Measurements from ENCODE around the gene ZBTB49.
"Not testable (repeated sequence)": the region's sequence is repeated elsewhere in the genome, so short reads cannot be mapped to it uniquely, and the experiment has no call there.

Gene ZBTB49

GRCh38 chr4:4289941-4290850, at the start of gene ZBTB49, which contains the start of gene LYAR:
TSS of gene ZBTB49 (plus strand) at chr4:4290251. CDS start at chr4:4299946, 9,695 bp downstream.
TSS of gene LYAR (minus strand) at chr4:4290154. CDS start at chr4:4283742, 6,412 bp downstream.
- no peak for TF ChIP-seq CTCF (IDR thresholded peaks at IDR 0.05; ENCODE audit: low read depth, low read length)
- DNase-seq (ENCODE audit: extremely low read depth, low read depth) = peak; percentile 64

- DNase-seq (ENCODE audit: extremely low read depth, low read depth) = no peak
- TF ChIP-seq CTCF (IDR thresholded peaks at IDR 0.05; ENCODE audit: low read depth, low read length) = no peak
These were observed 44.9 kb upstream of the ZBTB49 start for GRCh38 chr4:4245172-4245571.

GRCh38 chr4:4247696-4248028, 42.4 kb upstream of the ZBTB49 start:
- no peak for TF ChIP-seq CTCF (IDR thresholded peaks at IDR 0.05; ENCODE audit: low read depth, low read length)
- no peak for DNase-seq (ENCODE audit: extremely low read depth, low read depth)

GRCh38 chr4:4248029-4248884, 41.8 kb upstream of the ZBTB49 start, which contains the start of gene TMEM128:
TSS of gene TMEM128 (minus strand) at chr4:4248223. CDS start at chr4:4248202, 21 bp downstream.
- DNase-seq (ENCODE audit: extremely low read depth, low read depth) = peak; percentile 75
- peak; percentile 13; the same call in 1 of the 2 replicates for TF ChIP-seq CTCF (IDR thresholded peaks at IDR 0.05; ENCODE audit: low read depth, low read length)

- DNase-seq (ENCODE audit: extremely low read depth, low read depth) = no peak
- TF ChIP-seq CTCF (IDR thresholded peaks at IDR 0.05; ENCODE audit: low read depth, low read length) = no peak
These were observed 41.2 kb upstream of the ZBTB49 start for GRCh38 chr4:4248885-4249203.

GRCh38 chr4:4249342-4249741, 40.7 kb upstream of the ZBTB49 start:
- DNase-seq (ENCODE audit: extremely low read depth, low read depth) = not testable (repeated sequence)

- TF ChIP-seq CTCF (IDR thresholded peaks at IDR 0.05; ENCODE audit: low read depth, low read length) = no peak
- no peak for DNase-seq (ENCODE audit: extremely low read depth, low read depth)
These were observed 40.2 kb upstream of the ZBTB49 start for GRCh38 chr4:4249866-4250265.

Measured in AG09319 (cell line).